Upper lobe of left lung (tissue), 4 donors: ENCODE data around the gene DLGAP1.

Experiments used
- CTCF ChIP-seq, 6 experiments: fragments of 450-650 bp in 4 of 6; fragments of 200-600 bp in 2 of 6; sonication (generic) in 2 of 6; IDR thresholded peaks; one replicate each; pipeline ENCODE4 v1.5.1; 2016 to 2019; ENCODE audit warnings: antibody characterized with exemption in 6 of 6
- EP300 ChIP-seq, 4 donors: sonication (generic); formaldehyde crosslinking; IDR thresholded peaks; one replicate each; pipeline ENCODE4 v1.5.1; 2017; ENCODE audit warnings: antibody characterized with exemption in 4 of 4, control low read depth in 2 of 4
- POLR2A ChIP-seq, 4 donors: fragments of 450-650 bp; IDR thresholded peaks; one replicate each; pipeline ENCODE4 v1.5.1; 2016 to 2017; ENCODE audit warnings: antibody characterized with exemption in 4 of 4, mild to moderate bottlenecking in 2 of 4
- POLR2AphosphoS5 ChIP-seq, 2 donors: sonication (generic); formaldehyde crosslinking; IDR thresholded peaks; one replicate each; pipeline ENCODE4 v1.5.1; 2017; ENCODE audit warnings: antibody characterized with exemption in 2 of 2

- no peak for TF ChIP-seq CTCF (IDR thresholded peaks at IDR 0.05)
- TF ChIP-seq POLR2A (IDR thresholded peaks at IDR 0.05), result no peak
- TF ChIP-seq EP300 (IDR thresholded peaks at IDR 0.05), result no peak
- no peak for TF ChIP-seq POLR2AphosphoS5 (IDR thresholded peaks at IDR 0.05)
Measured at GRCh38 chr18:4233468-4233867, 221.6 kb downstream of the DLGAP1 start.
